ENCODE data around the gene EPN3.

The EPN3 gene

GRCh38 chr17:50499721-50500120 lies 32.8 kb upstream of the EPN3 start:
- no peak for DNase-seq (ENCODE audit: low read depth in 2 of 2)
- TF ChIP-seq CTCF (IDR thresholded peaks at IDR 0.05; ENCODE audit: low read depth, low read length) = no peak
- no peak overlapping the region for H3K4me3 ChIP-seq (replicated peaks in 1 of 2; ENCODE audit: low read depth in 2 of 2, low read length in 2 of 2)

- peak; percentile 36 for TF ChIP-seq CTCF (IDR thresholded peaks at IDR 0.05; ENCODE audit: low read depth, low read length)
- H3K4me3 ChIP-seq (replicated peaks in 1 of 2; ENCODE audit: low read depth in 2 of 2, low read length in 2 of 2) = no peak overlapping the region
- DNase-seq (ENCODE audit: low read depth in 2 of 2) = peak; percentile 43 to 61
Observed at GRCh38 chr17:50501054-50501453, 31.5 kb upstream of the EPN3 start.

GRCh38 chr17:50502301-50502990 lies 30.1 kb upstream of the EPN3 start:
- DNase-seq (ENCODE audit: low read depth in 2 of 2) = no peak
- no peak overlapping the region for H3K4me3 ChIP-seq (replicated peaks in 1 of 2; ENCODE audit: low read depth in 2 of 2, low read length in 2 of 2)
- TF ChIP-seq CTCF (IDR thresholded peaks at IDR 0.05; ENCODE audit: low read depth, low read length) = no peak

- DNase-seq (ENCODE audit: low read depth in 2 of 2) = no peak
- no peak overlapping the region for H3K4me3 ChIP-seq (replicated peaks in 1 of 2; ENCODE audit: low read depth in 2 of 2, low read length in 2 of 2)
- TF ChIP-seq CTCF (IDR thresholded peaks at IDR 0.05; ENCODE audit: low read depth, low read length) = no peak
Observed at GRCh38 chr17:50505591-50506130, 26.9 kb upstream of the EPN3 start.

DNA sequence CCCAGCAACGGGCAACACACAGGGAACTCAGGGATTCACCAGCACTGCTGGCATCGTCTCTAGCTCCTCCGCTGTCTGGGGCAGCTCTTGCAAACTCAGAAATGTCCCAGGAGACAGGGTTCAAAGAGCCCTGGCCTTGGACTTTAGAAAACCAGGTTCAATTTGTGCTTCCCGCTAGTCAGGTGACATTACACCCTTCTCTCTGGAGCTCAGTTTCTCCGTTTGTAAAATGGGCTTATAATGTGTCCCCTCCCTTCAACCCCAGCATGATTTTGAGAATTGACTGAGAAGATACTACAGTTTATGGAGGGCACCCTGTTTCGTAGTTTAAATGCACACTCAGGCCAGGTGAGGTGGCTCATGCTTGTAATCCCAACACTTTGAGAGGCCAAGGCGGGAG lies 26.2 kb upstream of the EPN3 start:
- H3K4me3 ChIP-seq (replicated peaks in 1 of 2; ENCODE audit: low read depth in 2 of 2, low read length in 2 of 2) = no peak overlapping the region
- no peak for DNase-seq (ENCODE audit: low read depth in 2 of 2)
- TF ChIP-seq CTCF (IDR thresholded peaks at IDR 0.05; ENCODE audit: low read depth, low read length) = no peak

GRCh38 chr17:50507871-50508572 lies 24.5 kb upstream of the EPN3 start, which contains the start of gene MYCBPAP:
MYCBPAP (plus strand) TSS chr17:50508439; CDS start chr17:50508675, 236 bp downstream.
- H3K4me3 ChIP-seq (replicated peaks in 1 of 2; ENCODE audit: low read depth in 2 of 2, low read length in 2 of 2) = peak within 1 kb of the TSS; percentile 35 to 55
- TF ChIP-seq CTCF (IDR thresholded peaks at IDR 0.05; ENCODE audit: low read depth, low read length) = no peak
- peak; percentile 77 to 86 for DNase-seq (ENCODE audit: low read depth in 2 of 2)
